ENCODE data around the gene ATF3.

Gene ATF3

GRCh38 chr1:212587016-212587887 lies 21.3 kb upstream of the ATF3 start:
- no peak for DNase-seq (ENCODE audit: low read depth)

GRCh38 chr1:212587888-212588510 lies 20.6 kb upstream of the ATF3 start:
- DNase-seq (ENCODE audit: low read depth): no peak

GRCh38 chr1:212589446-212589845 lies 19.1 kb upstream of the ATF3 start:
- DNase-seq (ENCODE audit: low read depth): no peak

GRCh38 chr1:212591922-212592321 lies 16.6 kb upstream of the ATF3 start:
- no peak for DNase-seq (ENCODE audit: low read depth)

- DNase-seq (ENCODE audit: low read depth): no peak
Measured at GRCh38 chr1:212593821-212594251, 14.7 kb upstream of the ATF3 start.

- DNase-seq (ENCODE audit: low read depth): no peak
Measured at GRCh38 chr1:212594640-212595039, 13.9 kb upstream of the ATF3 start.

- no peak for DNase-seq (ENCODE audit: low read depth)
Measured at GRCh38 chr1:212595229-212595628, 13.3 kb upstream of the ATF3 start.

- no peak for DNase-seq (ENCODE audit: low read depth)
Measured at GRCh38 chr1:212595787-212596714, 12.5 kb upstream of the ATF3 start.

- no peak for DNase-seq (ENCODE audit: low read depth)
Measured at GRCh38 chr1:212596798-212597197, 11.8 kb upstream of the ATF3 start.

GRCh38 chr1:212597487-212597886 lies 11.1 kb upstream of the ATF3 start:
- no peak for DNase-seq (ENCODE audit: low read depth)

GRCh38 chr1:212600071-212600915 lies 8.3 kb upstream of the ATF3 start:
- no peak for DNase-seq (ENCODE audit: low read depth)

- DNase-seq (ENCODE audit: low read depth): no peak
Measured at GRCh38 chr1:212600980-212601379, 7.6 kb upstream of the ATF3 start.

GRCh38 chr1:212601524-212601923 lies 7.0 kb upstream of the ATF3 start:
- no peak for DNase-seq (ENCODE audit: low read depth)

GRCh38 chr1:212605441-212606394 lies 2.8 kb upstream of the ATF3 start:
- DNase-seq (ENCODE audit: low read depth): no peak

GRCh38 chr1:212606395-212607205 lies 2.0 kb upstream of the ATF3 start:
- no peak for DNase-seq (ENCODE audit: low read depth)

- DNase-seq (ENCODE audit: low read depth): no peak
Measured at GRCh38 chr1:212607206-212607912, 1.2 kb upstream of the ATF3 start.

GRCh38 chr1:212607913-212608391 lies 609 bp upstream of the ATF3 start:
- no peak for DNase-seq (ENCODE audit: low read depth)

- DNase-seq (ENCODE audit: low read depth): no peak
Measured at GRCh38 chr1:212608959-212609700, 569 bp downstream of the ATF3 start.
